Measurements from ENCODE around the gene CCDC6. TPM values are rescaled to one million over a fixed set of nuclear protein-coding genes. Genes with fewer than 3 reads are reported as not detected.
"Not testable (repeated sequence)": the region's sequence is repeated elsewhere in the genome, so short reads cannot be mapped to it uniquely, and the experiment has no call there.

The CCDC6 gene
- total and polyA plus RNA-seq, 2 of the 4 experiments (the other 2 are of a cell fraction): 21.8 to 30.8 TPM

DNA sequence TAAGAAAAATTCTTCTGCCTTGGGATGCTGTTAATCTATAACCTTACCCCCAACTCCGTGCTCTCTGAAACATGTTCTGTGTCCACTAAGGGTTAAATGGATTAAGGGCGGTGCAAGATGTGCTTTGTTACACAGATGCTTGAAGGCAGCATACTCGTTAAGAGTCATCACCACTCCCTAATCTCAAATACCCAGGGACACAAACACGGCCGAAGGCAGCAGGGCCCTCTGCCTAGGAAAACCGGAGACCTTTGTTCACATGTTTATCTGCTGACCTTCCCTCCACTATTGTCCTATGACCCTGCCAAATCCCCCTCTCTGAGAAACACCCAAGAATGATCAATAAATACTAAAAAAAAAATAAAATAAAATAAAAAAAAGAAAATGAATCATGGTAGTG lies 161.6 kb downstream of the CCDC6 start:
- DNase-seq; H3K9ac ChIP-seq (ENCODE audit: low read depth, low read length); H3K18ac ChIP-seq (ENCODE audit: low read depth, low read length); intact Hi-C loops (cut with micrococcal nuclease); CTCF ChIA-PET; H3K4ac ChIP-seq (ENCODE audit: low read depth, low read length); H4K8ac ChIP-seq (ENCODE audit: low read depth in 2 of 2, low read length in 2 of 2); H2AK5ac ChIP-seq (ENCODE audit: low read depth, low read length); H2BK5ac ChIP-seq (ENCODE audit: low read depth, low read length, poor library complexity, severe bottlenecking); H3K4me1 ChIP-seq (ENCODE audit: control insufficient read depth, insufficient read depth, low read length); H4K5ac ChIP-seq (ENCODE audit: low read depth, low read length); in situ Hi-C loops (cut with MboI; ENCODE audit: low sequenced_read_pairs); H3K56ac ChIP-seq (ENCODE audit: extremely low read depth, insufficient read depth, low read length); dilution Hi-C loops (cut with HindIII; ENCODE audit: low sequenced_read_pairs, unreplicated experiment); H3K27ac ChIP-seq (ENCODE audit: insufficient read depth, low read length); H2BK15ac ChIP-seq (ENCODE audit: low read depth, low read length); H3K36me3 ChIP-seq (ENCODE audit: control insufficient read depth, insufficient read depth, low read length); H3K79me1 ChIP-seq (ENCODE audit: low read depth in 1 of 2, low read length in 2 of 2); H2AFZ ChIP-seq (replicated peaks; ENCODE audit: low read length, poor library complexity); H2BK20ac ChIP-seq (ENCODE audit: low read depth, low read length); H2BK120ac ChIP-seq (ENCODE audit: low read depth, low read length); ATAC-seq (ENCODE audit: low read depth); H3K23ac ChIP-seq (ENCODE audit: low read depth, low read length); BruUV-seq (replicated peaks); POLR2A ChIA-PET (ENCODE audit: unreplicated experiment); H3K27me3 ChIP-seq (ENCODE audit: control insufficient read depth, insufficient read depth, low read length); H4K91ac ChIP-seq (ENCODE audit: insufficient read depth, low read depth, low read length); H3K4me3 ChIP-seq (ENCODE audit: insufficient read depth, low read depth, low read length); H3K4me2 ChIP-seq (ENCODE audit: low read depth, low read length); H3K9me3 ChIP-seq (ENCODE audit: control insufficient read depth, insufficient read depth, low read length); H3K14ac ChIP-seq (replicated peaks; ENCODE audit: low read depth, low read length); H4K20me1 ChIP-seq (ENCODE audit: insufficient read depth, low read length); H3K9me1 ChIP-seq (ENCODE audit: insufficient read depth, low read length); H2AK9ac ChIP-seq (replicated peaks; ENCODE audit: low read depth, low read length, poor library complexity): not testable (repeated sequence)
- WGBS, 2 experiments (ENCODE audit: extremely low coverage in 2 of 2, insufficient read length in 1 of 2): 100% methylated on average over 1 of the region's 6 CpGs; no CpG with 5 or more reads in 1 of the 2 experiments

DNA sequence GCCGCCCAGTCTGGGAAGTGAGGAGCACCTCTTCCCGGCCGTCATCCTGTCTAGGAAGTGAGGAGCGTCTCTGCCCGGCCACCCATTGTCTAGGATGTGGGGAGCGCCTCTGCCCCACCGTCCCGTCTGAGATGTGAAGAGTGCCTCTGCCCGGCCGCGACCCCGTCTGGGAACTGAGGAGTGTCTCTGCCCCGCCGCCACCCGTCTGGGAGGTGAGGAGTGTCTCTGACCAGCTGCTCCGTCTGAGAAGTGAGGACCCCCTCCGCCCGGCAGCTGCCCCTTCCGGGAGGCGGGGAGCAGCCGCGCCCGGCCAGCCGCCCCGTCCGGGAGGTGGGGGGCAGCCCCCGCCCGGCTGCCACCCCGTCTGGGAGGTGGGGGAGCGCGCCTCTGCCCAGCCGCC lies 162.2 kb downstream of the CCDC6 start:
- H4K8ac ChIP-seq (ENCODE audit: low read depth in 2 of 2, low read length in 2 of 2); H3K27ac ChIP-seq (ENCODE audit: insufficient read depth, low read length); H3K18ac ChIP-seq (ENCODE audit: low read depth, low read length); H3K4ac ChIP-seq (ENCODE audit: low read depth, low read length); H2BK15ac ChIP-seq (ENCODE audit: low read depth, low read length); H3K9me3 ChIP-seq (ENCODE audit: control insufficient read depth, insufficient read depth, low read length); H2BK20ac ChIP-seq (ENCODE audit: low read depth, low read length); BruUV-seq (replicated peaks); H3K4me3 ChIP-seq (ENCODE audit: insufficient read depth, low read depth, low read length); H3K9me1 ChIP-seq (ENCODE audit: insufficient read depth, low read length); H2BK120ac ChIP-seq (ENCODE audit: low read depth, low read length); dilution Hi-C loops (cut with HindIII; ENCODE audit: low sequenced_read_pairs, unreplicated experiment); H2AFZ ChIP-seq (replicated peaks; ENCODE audit: low read length, poor library complexity); H3K14ac ChIP-seq (replicated peaks; ENCODE audit: low read depth, low read length); H3K56ac ChIP-seq (ENCODE audit: extremely low read depth, insufficient read depth, low read length); H3K79me1 ChIP-seq (ENCODE audit: low read depth in 1 of 2, low read length in 2 of 2); H3K23ac ChIP-seq (ENCODE audit: low read depth, low read length); H4K5ac ChIP-seq (ENCODE audit: low read depth, low read length); CTCF ChIA-PET; H3K4me2 ChIP-seq (ENCODE audit: low read depth, low read length); H3K4me1 ChIP-seq (ENCODE audit: control insufficient read depth, insufficient read depth, low read length); H2AK5ac ChIP-seq (ENCODE audit: low read depth, low read length); H4K91ac ChIP-seq (ENCODE audit: insufficient read depth, low read depth, low read length); H3K36me3 ChIP-seq (ENCODE audit: control insufficient read depth, insufficient read depth, low read length); in situ Hi-C loops (cut with MboI; ENCODE audit: low sequenced_read_pairs); H3K9ac ChIP-seq (ENCODE audit: low read depth, low read length); H2AK9ac ChIP-seq (replicated peaks; ENCODE audit: low read depth, low read length, poor library complexity); ATAC-seq (ENCODE audit: low read depth); intact Hi-C loops (cut with micrococcal nuclease); H3K27me3 ChIP-seq (ENCODE audit: control insufficient read depth, insufficient read depth, low read length); POLR2A ChIA-PET (ENCODE audit: unreplicated experiment); H4K20me1 ChIP-seq (ENCODE audit: insufficient read depth, low read length); H2BK5ac ChIP-seq (ENCODE audit: low read depth, low read length, poor library complexity, severe bottlenecking); DNase-seq: not testable (repeated sequence)
- 80% methylated on average over 2 of the region's 32 CpGs; no CpG with 5 or more reads in 1 of the 2 experiments for WGBS, 2 experiments (ENCODE audit: extremely low coverage in 2 of 2, insufficient read length in 1 of 2)

Data from IMR-90 (cell line).